Body of pancreas (tissue), 4 donors: ENCODE results near the gene ITGA1.

Experiments
- CTCF ChIP-seq, 7 experiments: fragments of 450-650 bp in 4 of 7; fragments of 200-600 bp in 3 of 7; sonication (generic) in 3 of 7; IDR thresholded peaks; one replicate each; pipeline ENCODE4 v1.5.1; 2016 to 2019; ENCODE audit warnings: antibody characterized with exemption in 7 of 7
- POLR2A ChIP-seq, 3 donors: fragments of 450-650 bp; IDR thresholded peaks; one replicate each; pipeline ENCODE4 v1.6.1; 2016; ENCODE audit warnings: antibody characterized with exemption in 3 of 3, mild to moderate bottlenecking in 2 of 3

DNA sequence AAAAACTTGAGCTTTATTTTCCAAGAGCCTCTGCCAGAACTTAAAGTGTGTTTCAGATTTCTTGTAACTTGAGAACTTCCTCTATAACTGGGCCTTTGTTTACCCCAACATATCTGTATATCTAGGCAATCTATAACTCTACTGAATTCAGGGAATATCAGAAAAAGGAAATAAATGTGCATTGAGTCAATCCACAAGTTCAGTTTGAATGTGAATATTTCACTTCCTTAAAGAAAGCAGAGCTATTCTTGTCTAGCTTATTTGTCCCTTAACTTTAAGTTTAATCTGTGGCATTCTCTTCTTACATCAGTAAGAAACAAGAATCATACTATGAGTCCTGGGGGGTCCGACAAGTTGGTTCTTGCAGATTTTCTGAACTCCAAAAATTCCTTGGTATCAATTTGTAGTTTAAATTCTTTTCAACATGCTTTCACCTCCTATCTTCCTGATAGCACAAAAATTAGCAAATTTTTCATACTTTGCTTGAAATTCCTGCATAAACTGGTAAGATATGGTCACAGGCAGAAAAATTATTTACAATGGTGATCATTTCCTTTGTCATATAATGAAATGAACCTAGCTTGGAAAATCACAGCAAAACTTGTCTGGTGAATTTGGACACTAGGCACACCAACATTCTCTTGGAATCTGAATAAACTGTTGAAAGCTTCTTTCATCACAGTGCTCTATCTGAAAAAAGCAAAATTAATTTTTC, 19.8 kb upstream of the ITGA1 start:
- TF ChIP-seq CTCF (IDR thresholded peaks at IDR 0.05): no peak
- no peak for TF ChIP-seq POLR2A (IDR thresholded peaks at IDR 0.05)
